NB4 (cell line): Measurements from ENCODE around the gene XK.

ENCODE experiments used
- MYC ChIP-seq: IDR thresholded peaks from 2 replicates; pipeline ENCODE4 v1.6.1; 2011; ENCODE audit warnings: low read depth, low read length
- TF ChIP-seq, protein P1 (sequence below): IDR thresholded peaks from 2 replicates; pipeline ENCODE4 v1.6.1; 2011; ENCODE audit warnings: low read depth, low read length

DNA sequence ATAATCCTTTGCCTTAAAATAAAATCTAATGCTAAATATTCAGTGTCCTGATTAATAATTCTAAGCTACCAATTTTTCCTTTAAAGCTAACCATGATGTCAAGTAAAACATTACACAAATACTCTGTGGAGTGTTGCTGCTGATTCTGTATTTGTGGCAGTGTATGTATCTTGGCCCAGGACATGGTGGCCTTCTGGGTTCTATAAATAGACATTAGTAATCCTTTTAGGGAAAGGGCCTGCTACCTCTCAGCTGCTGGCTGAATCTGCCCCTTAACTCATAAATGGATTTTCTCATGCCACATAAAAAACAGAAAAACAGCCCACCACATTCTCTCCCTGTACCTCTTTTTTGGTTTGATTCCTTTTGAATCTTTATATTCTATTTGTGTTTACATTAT is 1.2 kb upstream of the XK start:
- TF ChIP-seq, protein P1, sequence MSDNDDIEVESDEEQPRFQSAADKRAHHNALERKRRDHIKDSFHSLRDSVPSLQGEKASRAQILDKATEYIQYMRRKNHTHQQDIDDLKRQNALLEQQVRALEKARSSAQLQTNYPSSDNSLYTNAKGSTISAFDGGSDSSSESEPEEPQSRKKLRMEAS = no peak
- TF ChIP-seq MYC = no peak
